Measurements from ENCODE around the gene S100A6.
A peak's percentile ranks its signal among the peaks of the same experiment; 100 is the strongest.
"Not testable (repeated sequence)": the region's sequence is repeated elsewhere in the genome, so short reads cannot be mapped to it uniquely, and the experiment has no call there.

The S100A6 gene

DNA sequence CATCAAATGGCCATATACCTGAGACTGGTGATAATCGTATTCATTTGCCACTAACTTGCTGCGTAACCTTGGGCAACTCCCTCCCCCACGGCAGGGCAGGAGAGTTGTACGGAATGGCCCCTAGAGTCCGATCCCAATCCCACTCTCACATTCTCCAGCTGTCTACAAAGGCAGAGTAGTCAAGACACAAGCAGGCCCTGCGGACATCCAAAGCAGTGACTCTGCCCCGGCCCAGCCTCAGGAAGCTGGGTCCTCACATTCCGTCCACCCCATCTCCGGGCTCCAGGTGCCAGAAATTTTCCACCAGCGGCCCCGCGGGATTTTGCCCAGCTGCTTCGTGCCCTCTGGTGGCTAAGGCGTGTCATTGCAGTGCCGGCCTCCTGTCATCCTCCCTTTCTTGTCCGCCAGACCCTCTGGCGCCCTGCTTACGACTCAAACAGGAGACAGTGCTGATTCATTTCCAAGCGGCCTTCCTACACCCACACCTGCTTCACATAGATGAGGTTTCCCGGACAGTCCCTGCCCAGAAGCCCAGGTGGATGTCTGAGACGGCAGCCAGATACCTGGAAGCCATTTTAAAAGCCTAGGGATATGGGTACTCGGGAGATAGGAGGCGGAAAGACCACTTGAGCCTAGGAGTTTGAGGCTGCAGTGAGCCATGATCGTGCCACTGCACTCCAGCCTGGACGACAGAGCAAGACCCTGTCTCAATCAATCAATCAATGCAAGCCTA, 32.7 kb upstream of the S100A6 start:
- no peak overlapping the region for H3K4me3 ChIP-seq (ENCODE audit: low read depth, low read length)
- no peak for DNase-seq (ENCODE audit: low read depth)
- TF ChIP-seq, protein P1, sequence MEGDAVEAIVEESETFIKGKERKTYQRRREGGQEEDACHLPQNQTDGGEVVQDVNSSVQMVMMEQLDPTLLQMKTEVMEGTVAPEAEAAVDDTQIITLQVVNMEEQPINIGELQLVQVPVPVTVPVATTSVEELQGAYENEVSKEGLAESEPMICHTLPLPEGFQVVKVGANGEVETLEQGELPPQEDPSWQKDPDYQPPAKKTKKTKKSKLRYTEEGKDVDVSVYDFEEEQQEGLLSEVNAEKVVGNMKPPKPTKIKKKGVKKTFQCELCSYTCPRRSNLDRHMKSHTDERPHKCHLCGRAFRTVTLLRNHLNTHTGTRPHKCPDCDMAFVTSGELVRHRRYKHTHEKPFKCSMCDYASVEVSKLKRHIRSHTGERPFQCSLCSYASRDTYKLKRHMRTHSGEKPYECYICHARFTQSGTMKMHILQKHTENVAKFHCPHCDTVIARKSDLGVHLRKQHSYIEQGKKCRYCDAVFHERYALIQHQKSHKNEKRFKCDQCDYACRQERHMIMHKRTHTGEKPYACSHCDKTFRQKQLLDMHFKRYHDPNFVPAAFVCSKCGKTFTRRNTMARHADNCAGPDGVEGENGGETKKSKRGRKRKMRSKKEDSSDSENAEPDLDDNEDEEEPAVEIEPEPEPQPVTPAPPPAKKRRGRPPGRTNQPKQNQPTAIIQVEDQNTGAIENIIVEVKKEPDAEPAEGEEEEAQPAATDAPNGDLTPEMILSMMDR (IDR thresholded peaks at IDR 0.05; ENCODE audit: low read depth, low read length, missing control alignments) = peak; percentile 99

DNA sequence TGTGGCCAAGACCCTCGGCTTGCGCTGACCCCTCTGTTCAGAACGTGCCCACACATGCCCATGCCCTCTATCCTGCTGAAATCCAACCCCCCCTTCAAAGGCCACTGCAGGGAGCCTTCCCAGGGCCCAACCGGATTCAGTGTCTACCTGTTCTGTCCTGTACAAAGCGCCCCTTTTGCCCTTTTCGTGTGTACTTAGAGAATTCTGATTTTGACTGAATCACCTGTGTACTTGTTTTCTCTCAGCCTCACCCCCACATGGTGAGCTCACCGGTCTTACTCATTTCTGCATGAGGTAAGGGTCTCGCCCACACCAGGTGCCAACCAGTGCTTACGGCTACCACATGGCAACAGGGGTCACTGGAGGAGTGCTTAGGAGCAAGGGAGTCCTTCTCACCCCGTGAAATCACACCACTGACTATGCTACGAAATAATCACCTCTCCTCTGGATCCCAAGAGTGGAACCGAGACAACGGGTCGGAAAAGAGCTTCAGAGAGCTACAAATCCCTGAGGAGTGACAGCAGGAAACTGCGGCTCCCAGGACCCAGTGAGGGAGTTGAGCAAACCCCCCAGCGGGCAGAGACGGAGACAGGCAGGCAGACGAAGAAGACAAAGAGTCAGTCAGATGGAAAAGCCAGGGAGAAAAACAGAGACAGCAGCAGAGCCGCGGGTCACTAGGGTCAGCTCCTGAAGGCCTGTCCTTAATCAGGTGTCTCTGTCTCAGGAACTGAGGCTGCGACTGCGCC, 32.0 kb upstream of the S100A6 start:
- DNase-seq (ENCODE audit: low read depth) = no peak
- TF ChIP-seq, protein P1 (IDR thresholded peaks at IDR 0.05; ENCODE audit: low read depth, low read length, missing control alignments) = no peak
- no peak overlapping the region for H3K4me3 ChIP-seq (ENCODE audit: low read depth, low read length)

DNA sequence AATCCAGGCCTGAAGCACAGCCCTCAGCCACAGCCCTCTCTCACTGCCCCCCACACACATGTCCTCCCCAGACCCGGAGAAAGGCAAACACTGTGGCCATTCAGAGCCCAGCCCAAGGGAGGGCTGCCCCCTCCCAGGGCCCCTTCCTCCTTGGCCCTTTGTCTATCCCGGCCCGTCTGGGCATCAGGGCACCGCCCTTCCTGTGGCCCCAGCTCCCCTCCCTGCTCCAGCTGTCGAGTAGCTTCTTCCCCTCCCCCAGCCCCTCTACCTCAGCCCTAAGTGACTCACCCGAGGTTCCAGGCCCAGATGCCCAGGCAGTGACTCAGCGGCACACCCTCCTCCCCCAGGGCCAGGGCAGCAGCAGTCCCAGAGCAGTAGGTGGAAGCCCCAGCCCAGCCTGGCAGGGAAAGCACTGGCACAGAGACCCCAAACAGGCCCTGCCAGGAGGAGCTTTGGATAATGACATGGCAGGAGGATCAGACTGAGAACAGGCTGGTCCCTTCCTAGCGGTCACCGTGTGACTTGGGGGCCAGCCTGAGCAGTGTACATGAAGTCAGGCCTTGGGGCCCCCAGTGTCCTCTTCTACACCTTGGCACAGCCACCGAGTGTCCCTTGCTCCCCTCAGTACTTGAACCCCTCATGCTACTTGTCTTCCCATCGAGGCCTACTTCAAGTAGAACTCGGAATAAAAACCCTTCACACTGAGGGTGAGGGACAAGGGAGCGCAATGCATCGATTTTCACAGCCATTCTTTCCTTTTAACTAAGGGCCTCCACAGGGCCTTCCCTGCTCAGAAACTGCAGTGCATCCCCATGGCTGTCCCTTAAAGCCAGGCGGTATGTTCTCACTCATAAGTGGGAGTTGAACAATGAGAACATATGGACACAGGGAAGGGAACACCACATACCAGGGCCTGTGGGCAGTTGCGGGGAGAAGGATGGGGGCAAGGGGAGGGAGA, 30.9 kb upstream of the S100A6 start:
- DNase-seq (ENCODE audit: low read depth) = no peak
- TF ChIP-seq, protein P1 (IDR thresholded peaks at IDR 0.05; ENCODE audit: low read depth, low read length, missing control alignments) = no peak
- H3K4me3 ChIP-seq (ENCODE audit: low read depth, low read length) = no peak overlapping the region

DNA sequence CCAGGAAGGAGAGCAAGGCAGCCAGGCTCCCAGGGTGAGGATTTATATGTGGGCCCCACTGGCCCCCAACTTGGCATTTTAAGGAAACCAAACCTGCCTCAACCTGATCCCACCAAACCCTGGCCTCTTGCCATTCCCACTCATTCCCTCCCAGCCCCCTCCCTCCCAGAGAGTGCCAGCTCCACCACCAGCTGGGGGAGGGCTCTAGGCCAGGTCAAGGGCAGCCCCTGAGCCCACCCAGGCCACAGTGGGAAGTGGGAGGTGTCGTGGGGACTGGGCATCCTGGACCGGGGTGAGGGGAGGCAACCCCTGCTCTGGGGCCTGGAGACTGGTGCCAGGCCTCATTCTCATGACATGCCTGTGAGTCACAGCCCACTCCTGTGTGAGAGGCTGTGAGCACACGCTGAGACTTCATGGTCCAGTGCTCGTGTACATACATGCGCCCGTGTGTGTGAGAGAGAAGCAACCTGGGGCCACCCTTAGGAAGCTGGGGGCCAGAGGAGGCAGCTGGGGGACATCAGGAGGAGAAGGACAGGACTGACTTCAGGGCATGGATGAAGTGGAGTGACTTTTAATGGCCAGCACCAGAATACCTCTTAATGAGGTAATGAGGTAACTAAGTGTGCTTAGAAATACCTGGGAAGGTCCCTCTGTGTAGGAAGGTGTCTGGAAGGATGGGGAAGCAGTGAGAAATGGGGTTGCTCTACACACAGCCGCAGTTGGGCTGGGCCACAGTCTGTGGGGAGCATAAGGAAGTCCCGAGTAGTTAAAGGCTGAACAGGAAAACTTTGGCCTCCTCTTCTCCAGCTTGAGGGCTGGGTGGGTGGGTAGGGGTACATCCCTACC, 30.0 kb upstream of the S100A6 start, which contains the start of gene S100A2:
S100A2 (minus strand) TSS at position 316 of the 846 bp plus-strand sequence. CDS start 1,967 bp downstream, outside the sequence.
- DNase-seq (ENCODE audit: low read depth) = no peak
- TF ChIP-seq, protein P1 (IDR thresholded peaks at IDR 0.05; ENCODE audit: low read depth, low read length, missing control alignments) = no peak
- no peak within 1 kb of the TSS for H3K4me3 ChIP-seq (ENCODE audit: low read depth, low read length)

DNA sequence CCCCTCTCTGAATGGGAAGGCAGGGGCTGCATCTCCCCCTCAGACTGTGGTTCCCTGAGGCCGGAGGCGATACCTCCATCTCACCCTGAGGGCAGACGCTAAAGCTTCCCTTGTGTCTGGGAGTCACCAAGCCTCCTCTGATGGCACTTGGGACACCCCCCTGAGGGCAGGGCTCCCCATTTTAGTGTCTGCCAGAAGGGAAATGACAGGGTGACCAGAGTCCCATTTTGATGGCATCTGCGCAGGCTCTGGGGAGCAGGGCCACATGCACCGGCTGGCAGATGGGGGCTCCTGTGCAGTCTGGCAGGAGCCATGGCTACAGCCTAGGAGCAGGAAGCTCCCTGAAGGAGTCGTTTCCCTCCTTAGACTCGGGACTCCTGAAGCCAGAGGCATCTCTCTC, 28.2 kb upstream of the S100A6 start:
- DNase-seq (ENCODE audit: low read depth) = no peak
- no peak overlapping the region for H3K4me3 ChIP-seq (ENCODE audit: low read depth, low read length)
- TF ChIP-seq, protein P1 (IDR thresholded peaks at IDR 0.05; ENCODE audit: low read depth, low read length, missing control alignments) = no peak

DNA sequence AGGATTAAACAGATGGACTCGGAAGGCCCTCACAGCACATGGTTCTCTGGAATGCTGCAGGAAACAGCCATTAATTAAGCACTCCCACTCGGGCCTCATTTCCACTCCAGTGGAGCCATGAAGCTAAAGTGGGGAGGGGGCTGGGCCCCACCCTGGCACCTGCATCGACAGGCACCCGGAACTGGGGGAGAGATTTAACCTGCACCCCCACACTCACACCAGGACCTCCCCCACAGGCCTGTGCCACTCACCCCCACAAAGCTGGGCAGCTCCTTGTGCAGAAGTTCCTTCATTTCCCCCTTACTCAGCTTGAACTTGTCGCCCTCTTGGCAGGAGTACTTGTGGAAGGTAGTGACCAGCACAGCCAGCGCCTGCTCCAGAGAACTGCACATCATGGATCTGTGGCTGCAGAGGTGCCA, 27.7 kb upstream of the S100A6 start:
- no peak overlapping the region for H3K4me3 ChIP-seq (ENCODE audit: low read depth, low read length)
- TF ChIP-seq, protein P1 (IDR thresholded peaks at IDR 0.05; ENCODE audit: low read depth, low read length, missing control alignments) = no peak
- no peak for DNase-seq (ENCODE audit: low read depth)

DNA sequence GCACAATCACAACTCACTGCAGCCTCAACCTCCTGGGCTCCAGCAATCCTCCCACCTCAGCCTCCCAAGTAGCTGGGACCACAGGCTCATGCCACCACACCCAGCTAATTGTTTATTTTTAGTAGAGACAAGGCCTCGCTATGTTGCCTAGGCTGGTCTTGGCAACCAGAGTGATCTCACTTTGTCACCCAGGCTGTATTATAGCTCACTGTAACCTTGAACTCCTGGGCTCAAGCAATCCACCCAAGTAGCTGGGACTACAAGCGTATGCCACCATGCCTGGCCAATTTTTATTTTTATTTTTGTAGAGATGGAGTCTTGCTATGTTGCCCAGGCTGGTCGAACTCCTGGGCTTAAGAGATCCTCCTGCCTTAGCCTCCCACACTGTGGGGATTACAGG, 26.2 kb upstream of the S100A6 start:
- not testable (repeated sequence) for DNase-seq (ENCODE audit: low read depth); H3K4me3 ChIP-seq (ENCODE audit: low read depth, low read length)
